IPS DF 19.7 (cell line): ENCODE data around the gene CPA5.

Experiments
- DNase-seq: peaks from one replicate; pipeline ENCODE4 v3.0.0-alpha.2; 2013; ENCODE audit warnings: low read depth, low spot score

The CPA5 gene

GRCh38 chr7:130377178-130377577 lies 32.6 kb downstream of the CPA5 start:
- DNase-seq: no peak

- no peak for DNase-seq
Observed at GRCh38 chr7:130379019-130379418, 34.4 kb downstream of the CPA5 start.

- DNase-seq: no peak
Observed at GRCh38 chr7:130379532-130379920, 34.9 kb downstream of the CPA5 start.

GRCh38 chr7:130379921-130380860 lies 35.6 kb downstream of the CPA5 start, which contains the start of gene CPA1:
CPA1 (plus strand) TSS chr7:130380494; CDS start chr7:130380521, 27 bp downstream.
- no peak for DNase-seq

- DNase-seq: no peak
Observed at GRCh38 chr7:130380861-130381455, 36.3 kb downstream of the CPA5 start.

GRCh38 chr7:130381468-130382312 lies 37.1 kb downstream of the CPA5 start:
- DNase-seq: no peak

- no peak for DNase-seq
Observed at GRCh38 chr7:130383187-130383980, 38.8 kb downstream of the CPA5 start.

- DNase-seq: no peak
Observed at GRCh38 chr7:130384371-130384801, 39.8 kb downstream of the CPA5 start.

GRCh38 chr7:130384841-130385599 lies 40.4 kb downstream of the CPA5 start:
- no peak for DNase-seq

- DNase-seq: no peak
Observed at GRCh38 chr7:130385600-130386066, 41.0 kb downstream of the CPA5 start.

- DNase-seq: no peak
Observed at GRCh38 chr7:130386876-130387275, 42.3 kb downstream of the CPA5 start.

GRCh38 chr7:130387306-130387627 lies 42.7 kb downstream of the CPA5 start:
- no peak for DNase-seq

GRCh38 chr7:130387628-130388403 lies 43.2 kb downstream of the CPA5 start:
- no peak for DNase-seq

GRCh38 chr7:130388671-130389070 lies 44.1 kb downstream of the CPA5 start:
- no peak for DNase-seq

GRCh38 chr7:130390486-130390885 lies 45.9 kb downstream of the CPA5 start:
- DNase-seq: no peak

GRCh38 chr7:130393101-130393561 lies 48.5 kb downstream of the CPA5 start:
- no peak for DNase-seq

- DNase-seq: no peak
Observed at GRCh38 chr7:130393841-130394411, 49.3 kb downstream of the CPA5 start.

- DNase-seq: no peak
Observed at GRCh38 chr7:130394421-130395195, 50.0 kb downstream of the CPA5 start.
